MM.1S (cell line): ENCODE results near the gene OR6C65.

ENCODE experiments used
- CTCF ChIP-seq: fragments of 300-600 bp; sonication (generic); IDR thresholded peaks from 2 replicates; pipeline ENCODE4 v1.5.1; 2016; ENCODE audit warnings: antibody characterized with exemption, low read length, mixed read lengths
- EZH2 ChIP-seq: fragments of 300-600 bp; sonication (generic); optimal IDR thresholded peaks from 2 replicates; pipeline ENCODE3; 2017; ENCODE audit warnings: low read depth, mild to moderate bottlenecking, antibody characterized with exemption, low read length, mixed read lengths
- EZH2phosphoT487 ChIP-seq: fragments of 300-600 bp; sonication (generic); IDR thresholded peaks from 2 replicates; pipeline ENCODE4 v1.6.1; 2018; ENCODE audit warnings: antibody characterized with exemption, low read length

GRCh38 chr12:55428331-55429243 lies 28.3 kb downstream of the OR6C65 start:
- TF ChIP-seq CTCF (no peak), EZH2phosphoT487 (no peak), EZH2 (no peak)
